Activated naive CD4-positive, alpha-beta T cell treated with anti-CD3 and anti-CD28 coated beads for 36 hours (primary cell): Measurements from ENCODE around the gene UVSSA. TPM values are rescaled to one million over a fixed set of nuclear protein-coding genes. Genes with fewer than 3 reads are reported as not detected.

ENCODE experiments used
- CTCF ChIA-PET: fragments of 350-600 bp; sonication (Branson Sonifier 250); formaldehyde crosslinking; loops from one replicate; lab custom pipeline; 2021; ENCODE audit warnings: antibody characterized with exemption; lab: Charles Lee
- DNase-seq: peaks from one replicate; pipeline ENCODE4 v3.0.0-alpha.2; 2020
- H3K27ac Mint-ChIP-seq: one replicate; pipeline ENCODE4 v1.8.0; 2021; ENCODE audit warnings: mild to moderate bottlenecking, mixed read lengths
- H3K27me3 Mint-ChIP-seq: one replicate; pipeline ENCODE4 v1.8.0; 2021; ENCODE audit warnings: low read depth, mixed read lengths
- H3K36me3 Mint-ChIP-seq: one replicate; pipeline ENCODE4 v1.8.0; 2021; ENCODE audit warnings: low read depth, mixed read lengths
- H3K4me1 Mint-ChIP-seq: one replicate; pipeline ENCODE4 v1.8.0; 2021; ENCODE audit warnings: low read depth, mixed read lengths
- H3K4me3 Mint-ChIP-seq: one replicate; pipeline ENCODE4 v1.8.0; 2021; ENCODE audit warnings: mild to moderate bottlenecking, moderate library complexity, mixed read lengths
- H3K9me3 Mint-ChIP-seq: one replicate; pipeline ENCODE4 v1.8.0; 2021; ENCODE audit warnings: mixed read lengths
- intact Hi-C: fragments of 100-400 bp; cut with micrococcal nuclease; formaldehyde crosslinking; loops from one replicate; pipeline ENCODE4 v1.15.1; 2023
- total RNA-seq, 2 experiments: library from RNA; stranded (reverse); gene quantifications; one replicate each; pipeline ENCODE4 v1.2.3, GENCODE V29; 2021

The UVSSA gene
- total RNA-seq, 2 experiments from 2014 or later = 20.0 to 24.3 TPM

DNA sequence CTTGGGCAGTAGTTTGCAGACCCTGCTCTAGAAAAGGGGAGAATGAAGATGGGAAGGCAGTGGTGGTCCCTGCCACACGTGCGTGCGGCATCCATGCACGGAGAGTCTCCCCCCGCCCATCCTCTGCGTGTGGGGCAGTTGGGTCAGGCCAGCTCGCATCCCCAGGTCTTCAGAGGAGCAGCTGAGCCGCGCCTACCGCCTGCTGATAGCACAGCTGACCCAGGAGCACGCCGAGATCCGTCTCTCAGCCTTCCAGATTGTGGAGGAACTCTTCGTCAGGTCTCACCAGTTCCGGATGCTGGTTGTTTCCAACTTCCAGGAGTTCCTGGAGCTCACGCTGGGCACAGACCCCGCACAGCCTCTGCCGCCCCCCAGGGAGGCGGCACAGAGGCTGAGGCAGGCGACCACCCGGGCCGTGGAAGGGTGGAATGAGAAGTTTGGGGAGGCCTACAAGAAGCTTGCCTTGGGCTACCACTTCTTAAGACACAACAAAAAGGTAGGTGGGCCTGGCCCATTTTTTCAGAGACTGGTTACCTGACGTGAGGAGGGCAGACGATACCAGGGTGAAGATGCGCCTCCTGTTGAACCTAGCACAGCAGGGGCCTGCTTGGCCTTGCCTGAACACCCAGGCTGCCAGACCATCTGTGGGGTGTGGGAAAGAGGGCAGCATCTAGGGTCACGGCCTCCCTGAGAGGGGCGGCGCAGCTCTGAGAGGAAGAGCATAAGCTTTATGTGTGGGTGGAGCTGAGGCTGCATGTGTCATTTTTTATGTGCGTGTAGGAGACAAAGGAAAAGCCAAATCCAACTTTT is 2.6 kb downstream of the UVSSA start:
- CTCF ChIA-PET = interaction anchor here (0.8 to 0.9 kb wide), 3 partner anchors 182 to 228 kb away, joined by 3 to 5 read pairs (median 3); no protein-coding TSS in a partner anchor
- Mint-ChIP-seq H3K4me1 (peaks cover 40% of the 10 kb centered on the region), H3K4me3 (peak overlapping the region; percentile 34)

DNA sequence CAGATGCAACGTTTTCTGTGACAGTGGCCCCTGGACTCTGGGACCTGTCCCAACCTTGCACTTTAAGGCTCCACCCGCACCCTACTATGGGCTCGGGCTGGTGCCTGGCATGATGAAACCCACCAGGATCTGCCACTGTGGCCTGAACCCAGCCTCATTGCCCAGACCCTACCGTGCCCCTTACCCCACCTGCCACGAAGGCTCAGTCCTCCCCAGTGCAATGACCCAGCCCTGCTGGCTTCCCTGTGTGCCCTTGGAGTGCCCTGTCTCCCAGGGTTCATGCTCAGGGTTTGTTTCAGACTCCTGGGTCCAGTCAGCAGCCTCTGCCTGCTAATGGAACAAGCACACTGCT is 3.1 kb downstream of the UVSSA start:
- DNase-seq = no peak
- H3K4me1 Mint-ChIP-seq = peaks cover 35% of the 10 kb centered on the region
- intact Hi-C loops = loop anchor here (10.0 kb wide), 1 partner anchor 165 kb away; no protein-coding TSS in a partner anchor
- no peaks in the 10 kb centered on the region for H3K27me3 Mint-ChIP-seq
- H3K27ac Mint-ChIP-seq = no peak overlapping the region
- CTCF ChIA-PET = interaction anchor here (0.6 to 1.6 kb wide), 8 partner anchors 41 to 279 kb away, joined by 3 to 5 read pairs (median 3); partner anchors contain the start of gene MAEA
- no peak overlapping the region for H3K4me3 Mint-ChIP-seq
- H3K36me3 Mint-ChIP-seq = peaks cover 4% of the 10 kb centered on the region
- no peaks in the 10 kb centered on the region for H3K9me3 Mint-ChIP-seq

More for the DNA sequence above, 2.6 kb downstream of the UVSSA start:
- H3K9me3 Mint-ChIP-seq = no peaks in the 10 kb centered on the region
- peak overlapping the region; percentile 53 for H3K27ac Mint-ChIP-seq
- H3K27me3 Mint-ChIP-seq = no peaks in the 10 kb centered on the region
- DNase-seq = no peak
- intact Hi-C loops = loop anchor here (5.0 to 10.0 kb wide), 4 partner anchors 42 to 567 kb away; partner anchors contain the start of gene NSD2
- H3K36me3 Mint-ChIP-seq = peaks cover 4% of the 10 kb centered on the region

GRCh38 chr4:1351854-1352566 is 5.0 kb downstream of the UVSSA start:
- Mint-ChIP-seq H3K4me3 (no peak overlapping the region), H3K4me1 (peaks cover 30% of the 10 kb centered on the region), H3K36me3 (peaks cover 4% of the 10 kb centered on the region), H3K27ac (no peak overlapping the region), H3K9me3 (no peaks in the 10 kb centered on the region), H3K27me3 (no peaks in the 10 kb centered on the region)
- peak; percentile 95 for DNase-seq
- intact Hi-C loops = loop anchor here (1.0 to 10.0 kb wide), 4 partner anchors 74 to 222 kb away; no protein-coding TSS in a partner anchor
- CTCF ChIA-PET = interaction anchor here (0.9 to 1.7 kb wide), 6 partner anchors 33 to 221 kb away, joined by 3 to 9 read pairs (median 3); partner anchors contain the start of gene MAEA

GRCh38 chr4:1352567-1352900 is 5.5 kb downstream of the UVSSA start:
- Mint-ChIP-seq H3K36me3 (peaks cover 4% of the 10 kb centered on the region), H3K4me1 (peaks cover 30% of the 10 kb centered on the region), H3K4me3 (no peak overlapping the region), H3K27me3 (no peaks in the 10 kb centered on the region), H3K27ac (no peak overlapping the region), H3K9me3 (no peaks in the 10 kb centered on the region)
- intact Hi-C loops = loop anchor here (1.0 to 10.0 kb wide), 2 partner anchors 162 to 185 kb away; no protein-coding TSS in a partner anchor
- no peak for DNase-seq
- CTCF ChIA-PET = interaction anchor here (0.9 to 1.7 kb wide), 4 partner anchors 34 to 222 kb away, joined by 3 to 9 read pairs (median 3); no protein-coding TSS in a partner anchor

GRCh38 chr4:1353186-1354055 is 6.4 kb downstream of the UVSSA start:
- H3K4me1 Mint-ChIP-seq = peaks cover 25% of the 10 kb centered on the region
- no peak overlapping the region for H3K4me3 Mint-ChIP-seq
- no peak overlapping the region for H3K27ac Mint-ChIP-seq
- H3K27me3 Mint-ChIP-seq = no peaks in the 10 kb centered on the region
- H3K36me3 Mint-ChIP-seq = peaks cover 4% of the 10 kb centered on the region
- intact Hi-C loops = loop anchor here (10.0 kb wide), 1 partner anchor 161 kb away; no protein-coding TSS in a partner anchor
- CTCF ChIA-PET = interaction anchor here (0.6 to 1.7 kb wide), 5 partner anchors 23 to 1158 kb away, joined by 3 to 9 read pairs (median 3); no protein-coding TSS in a partner anchor
- no peaks in the 10 kb centered on the region for H3K9me3 Mint-ChIP-seq
- DNase-seq = no peak

- Mint-ChIP-seq H3K27ac (no peak overlapping the region), H3K4me1 (peaks cover 17% of the 10 kb centered on the region), H3K4me3 (no peak overlapping the region), H3K9me3 (no peaks in the 10 kb centered on the region), H3K27me3 (no peaks in the 10 kb centered on the region), H3K36me3 (peaks cover 4% of the 10 kb centered on the region)
- CTCF ChIA-PET = interaction anchor here (0.6 to 1.1 kb wide), 4 partner anchors 24 to 1159 kb away, joined by 3 to 4 read pairs (median 3); no protein-coding TSS in a partner anchor
- no peak for DNase-seq
- intact Hi-C loops = loop anchor here (10.0 kb wide), 1 partner anchor 160 kb away; no protein-coding TSS in a partner anchor
Measured at GRCh38 chr4:1354136-1354982, 7.4 kb downstream of the UVSSA start.

DNA sequence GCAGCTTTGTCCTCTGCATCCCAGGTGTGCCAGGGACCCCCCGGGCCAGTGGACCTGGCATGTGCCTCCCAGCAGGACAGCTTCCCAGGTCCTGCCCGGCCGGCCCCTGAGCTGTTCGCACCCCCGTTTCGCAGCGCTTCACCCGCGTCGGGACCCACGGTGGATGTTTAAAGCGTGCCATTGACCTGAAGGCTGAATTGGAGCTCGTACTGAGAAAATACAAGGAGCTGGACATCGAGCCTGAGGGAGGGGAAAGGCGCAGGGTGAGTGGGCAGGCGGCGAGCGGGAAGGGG is 7.9 kb downstream of the UVSSA start:
- CTCF ChIA-PET = interaction anchor here (1.1 to 1.4 kb wide), 2 partner anchors 10 to 224 kb away, joined by 4 to 7 read pairs; no protein-coding TSS in a partner anchor
- no peak overlapping the region for H3K27ac Mint-ChIP-seq
- no peak for DNase-seq
- peaks cover 13% of the 10 kb centered on the region for H3K4me1 Mint-ChIP-seq
- H3K9me3 Mint-ChIP-seq = no peaks in the 10 kb centered on the region
- no peak overlapping the region for H3K4me3 Mint-ChIP-seq
- intact Hi-C loops = loop anchor here (10.0 kb wide), 1 partner anchor 160 kb away; no protein-coding TSS in a partner anchor
- H3K27me3 Mint-ChIP-seq = no peaks in the 10 kb centered on the region
- peaks cover 4% of the 10 kb centered on the region for H3K36me3 Mint-ChIP-seq

DNA sequence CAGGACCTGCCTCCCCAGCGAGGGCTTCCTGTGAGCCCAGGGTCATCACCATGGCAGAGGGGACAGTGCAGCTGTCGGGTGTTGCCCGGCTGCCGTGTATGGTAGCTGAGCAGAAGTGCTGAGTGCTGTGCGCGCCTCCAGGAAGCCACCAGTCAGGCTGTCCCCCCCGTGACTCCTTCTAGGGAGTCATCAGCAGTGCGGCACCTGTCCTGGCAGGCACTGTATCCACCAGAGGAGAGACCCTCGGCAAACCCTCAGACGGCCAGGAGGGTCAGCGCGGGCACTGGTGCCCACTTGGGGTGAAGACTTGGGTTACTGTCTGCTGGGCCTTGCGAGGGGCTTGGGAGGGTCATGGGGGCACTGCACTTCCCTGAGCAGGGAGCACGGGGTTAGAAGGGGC is 8.4 kb downstream of the UVSSA start:
- intact Hi-C loops = loop anchor here (10.0 kb wide), 1 partner anchor 159 kb away; no protein-coding TSS in a partner anchor
- CTCF ChIA-PET = interaction anchor here (0.7 to 1.4 kb wide), 5 partner anchors 7 to 274 kb away, joined by 3 to 7 read pairs (median 4); no protein-coding TSS in a partner anchor
- Mint-ChIP-seq H3K27me3 (no peaks in the 10 kb centered on the region), H3K9me3 (no peaks in the 10 kb centered on the region), H3K4me1 (peaks cover 9% of the 10 kb centered on the region), H3K4me3 (no peak overlapping the region), H3K36me3 (peaks cover 4% of the 10 kb centered on the region), H3K27ac (no peak overlapping the region)
- DNase-seq = no peak

DNA sequence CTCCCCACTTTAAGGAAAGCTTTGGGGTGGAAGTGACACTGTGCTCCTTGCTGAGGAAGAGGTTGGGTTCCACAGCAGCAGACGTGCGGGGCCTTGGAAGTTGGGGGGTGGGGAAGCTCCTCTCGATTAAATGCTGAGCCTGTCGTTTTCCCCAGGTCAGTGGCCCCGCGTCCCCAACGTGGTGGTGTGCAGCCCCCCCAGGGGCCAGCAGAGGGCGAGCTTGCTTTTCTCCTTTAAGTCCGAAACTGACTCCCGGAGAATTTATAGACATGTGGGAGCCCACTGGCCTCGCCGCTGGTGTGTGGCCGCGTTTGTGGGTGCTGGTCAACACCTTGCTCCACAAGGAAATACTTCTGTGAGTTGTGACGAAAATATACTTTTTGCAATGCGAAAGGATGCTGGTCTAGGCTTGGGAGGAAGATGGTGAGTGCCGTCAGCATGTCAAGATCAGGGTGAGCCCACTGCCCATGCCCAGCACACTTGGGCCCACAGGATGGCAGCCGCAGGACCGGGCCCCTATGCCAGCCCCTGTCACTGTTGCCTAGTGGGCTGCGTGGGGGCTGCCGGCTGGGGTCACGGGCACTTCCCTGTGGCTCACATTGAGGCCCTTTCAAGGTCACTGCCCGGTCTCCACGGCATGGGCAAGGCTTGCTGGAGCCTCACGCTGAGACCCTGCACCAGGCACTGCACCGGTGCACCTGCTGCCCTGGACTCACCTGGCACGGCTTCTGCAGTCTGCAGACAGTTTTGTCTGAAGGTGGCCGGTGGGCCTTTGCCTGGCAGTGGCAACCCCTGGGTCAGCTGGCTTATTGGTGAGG is 9.4 kb downstream of the UVSSA start:
- no peaks in the 10 kb centered on the region for H3K27me3 Mint-ChIP-seq
- intact Hi-C loops = loop anchor here (2.0 to 10.0 kb wide), 2 partner anchors 158 to 272 kb away; no protein-coding TSS in a partner anchor
- H3K4me1 Mint-ChIP-seq = peaks cover 7% of the 10 kb centered on the region
- H3K27ac Mint-ChIP-seq = no peak overlapping the region
- peaks cover 4% of the 10 kb centered on the region for H3K36me3 Mint-ChIP-seq
- H3K9me3 Mint-ChIP-seq = no peaks in the 10 kb centered on the region
- DNase-seq = peak; percentile 53
- CTCF ChIA-PET = interaction anchor here (0.6 to 1.4 kb wide), 10 partner anchors 8 to 498 kb away, joined by 3 to 7 read pairs (median 4); partner anchors contain the start of gene UVSSA
- H3K4me3 Mint-ChIP-seq = no peak overlapping the region
